GM20431 (cell line): Measurements from ENCODE around the gene PLCB4.
"Not testable (repeated sequence)": the region's sequence is repeated elsewhere in the genome, so short reads cannot be mapped to it uniquely, and the experiment has no call there.

Source experiments
- in situ Hi-C: fragments of 300-500 bp; cut with MseI, MboI; formaldehyde crosslinking; loops from one replicate; pipeline ENCODE4 v1.15.0; 2020; ENCODE audit warnings: low sequenced_read_pairs; ENCODE audit not compliant: unreplicated experiment

Gene PLCB4

DNA sequence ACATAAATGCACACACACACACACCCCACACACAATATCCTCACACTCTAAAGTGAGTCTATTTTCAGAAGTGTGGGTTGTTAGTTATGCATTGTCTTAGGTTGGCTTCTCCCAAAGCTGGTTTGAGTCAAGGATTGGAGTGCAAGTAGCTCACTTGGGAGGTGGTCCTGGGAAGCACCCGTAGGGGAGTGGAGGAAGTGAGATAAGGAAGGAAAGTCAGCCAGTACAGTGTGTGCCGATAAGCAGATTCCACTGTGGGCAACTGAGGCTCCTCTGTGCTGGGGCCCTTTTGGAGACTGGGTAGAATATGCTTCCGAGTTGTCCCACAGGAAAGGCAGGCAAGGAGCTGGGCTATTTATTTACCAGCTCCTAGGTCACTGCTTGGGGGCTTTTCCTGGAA lies 67.2 kb downstream of the PLCB4 start:
- in situ Hi-C loops, result no loop called here

DNA sequence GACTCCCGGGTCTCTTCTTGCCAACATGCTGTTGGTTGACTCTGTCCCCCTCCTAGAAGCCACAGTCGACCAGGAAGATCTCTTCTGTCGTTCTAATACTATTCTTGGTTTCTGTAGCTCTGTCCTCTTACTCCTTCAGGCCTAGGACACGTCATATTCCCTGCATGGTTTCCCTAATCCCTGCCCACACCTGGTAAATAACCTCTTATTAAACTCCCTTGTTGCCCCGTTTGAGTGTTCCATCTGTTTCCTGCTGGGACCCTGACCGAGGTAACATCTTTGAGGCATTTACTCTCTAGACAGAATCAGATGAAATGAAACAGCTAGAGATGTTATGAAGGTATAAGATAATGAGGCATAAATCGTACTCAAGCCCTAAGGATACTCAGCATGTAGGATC lies 68.1 kb downstream of the PLCB4 start:
- in situ Hi-C loops, result no loop called here

- in situ Hi-C loops, result no loop called here
Observed at GRCh38 chr20:9139106-9139833, 70.4 kb downstream of the PLCB4 start.

DNA sequence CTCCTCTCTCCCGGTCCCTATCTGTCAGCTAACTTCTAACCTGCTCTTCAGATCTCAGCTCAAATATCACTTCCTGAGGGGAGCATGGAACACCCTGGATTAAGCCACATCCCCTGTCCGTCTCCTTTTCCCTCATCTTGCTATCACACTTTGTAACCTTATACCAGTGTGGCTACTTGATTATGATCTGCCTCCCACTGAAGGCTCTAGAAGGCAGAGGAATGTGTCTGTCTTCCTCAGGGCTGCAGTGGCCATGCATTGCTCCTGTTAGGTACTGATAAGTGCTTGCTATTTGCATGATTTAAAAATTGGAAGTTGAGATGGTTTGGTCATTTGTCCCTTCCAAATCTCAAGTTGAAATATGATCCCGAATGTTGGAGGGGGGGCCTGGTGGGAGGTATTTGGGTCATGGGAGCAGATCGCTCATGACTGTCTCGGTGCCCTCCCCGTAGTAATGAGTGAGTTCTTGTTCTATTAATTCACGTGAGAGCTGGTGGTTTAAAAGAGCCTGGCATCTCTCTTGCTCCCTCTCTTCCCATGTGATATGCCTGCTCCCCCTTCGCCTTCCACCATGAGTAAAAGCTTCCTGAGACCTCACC lies 71.4 kb downstream of the PLCB4 start:
- in situ Hi-C loops, result no loop called here

- in situ Hi-C loops, result no loop called here
Observed at GRCh38 chr20:9141070-9141469, 72.2 kb downstream of the PLCB4 start.

GRCh38 chr20:9141921-9142320 lies 73.0 kb downstream of the PLCB4 start:
- in situ Hi-C loops, result no loop called here

- in situ Hi-C loops, result no loop called here
Observed at GRCh38 chr20:9142809-9143208, 73.9 kb downstream of the PLCB4 start.

- in situ Hi-C loops, result no loop called here
Observed at GRCh38 chr20:9143926-9144325, 75.0 kb downstream of the PLCB4 start.

DNA sequence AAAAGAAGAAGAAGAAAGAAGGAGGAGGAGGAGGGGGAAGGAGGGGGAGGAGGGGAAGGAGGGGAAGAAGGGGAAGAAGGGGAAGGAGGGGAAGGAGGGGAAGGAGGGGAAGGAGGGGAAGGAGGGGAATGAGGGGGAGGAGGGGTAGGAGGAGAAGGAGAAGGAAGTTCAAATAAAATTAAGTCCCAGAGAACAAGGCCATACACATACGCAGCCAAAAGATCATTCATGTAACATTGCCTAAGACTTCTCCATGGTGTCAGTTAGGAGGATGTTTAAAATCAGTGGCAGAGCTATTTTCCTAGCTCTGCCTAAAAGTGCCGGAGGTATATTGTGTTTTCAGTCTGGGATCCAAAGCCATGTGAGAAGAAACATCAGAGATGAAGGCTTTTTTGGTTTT lies 75.8 kb downstream of the PLCB4 start:
- in situ Hi-C loops, result no loop called here

- in situ Hi-C loops, result no loop called here
Observed at GRCh38 chr20:9145142-9145541, 76.3 kb downstream of the PLCB4 start.

DNA sequence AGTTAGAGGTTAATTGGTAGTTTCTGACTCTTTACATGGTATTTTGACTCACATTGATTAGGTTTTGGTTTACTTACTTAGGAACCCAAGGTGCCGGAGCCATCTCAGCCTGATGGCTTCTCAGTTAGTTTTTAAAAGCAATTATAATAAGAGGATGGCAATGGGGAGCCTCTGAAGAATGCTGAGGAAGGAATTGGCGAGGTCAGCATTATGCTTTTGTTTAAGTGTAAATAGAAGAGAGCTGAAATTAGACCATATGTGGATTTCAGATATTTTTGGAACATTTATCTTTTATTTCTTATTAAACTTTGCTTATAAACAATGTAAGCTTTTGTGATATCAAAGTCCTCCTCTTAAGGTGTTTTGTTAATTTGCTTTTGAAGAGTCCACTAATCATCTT lies 77.8 kb downstream of the PLCB4 start:
- in situ Hi-C loops, result no loop called here

DNA sequence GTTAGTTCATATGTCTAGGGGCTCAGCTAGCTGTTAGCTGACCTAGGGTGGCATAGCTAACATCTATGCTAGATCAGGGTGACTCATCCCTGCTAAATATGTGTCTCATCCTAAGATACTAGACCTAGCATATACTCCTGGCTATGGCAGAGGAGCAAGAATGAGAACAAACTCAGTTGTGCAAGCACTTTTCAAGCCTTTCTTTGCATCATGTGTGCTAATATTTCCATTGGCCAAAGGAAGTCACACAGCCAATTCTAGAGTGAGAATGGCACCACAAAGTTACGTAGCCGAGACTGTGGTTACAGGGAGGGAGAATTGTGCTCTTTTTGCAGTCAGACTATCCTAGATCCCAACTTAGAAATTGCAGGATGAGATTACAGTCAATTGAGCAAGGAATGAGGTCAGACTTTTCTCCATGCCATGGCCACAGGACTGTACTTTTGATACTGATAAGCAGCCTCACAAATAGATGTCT lies 78.7 kb downstream of the PLCB4 start:
- in situ Hi-C loops, result no loop called here

- in situ Hi-C loops, result no loop called here
Observed at GRCh38 chr20:9148291-9148690, 79.4 kb downstream of the PLCB4 start.

GRCh38 chr20:9149087-9149486 lies 80.2 kb downstream of the PLCB4 start:
- in situ Hi-C loops, result no loop called here

DNA sequence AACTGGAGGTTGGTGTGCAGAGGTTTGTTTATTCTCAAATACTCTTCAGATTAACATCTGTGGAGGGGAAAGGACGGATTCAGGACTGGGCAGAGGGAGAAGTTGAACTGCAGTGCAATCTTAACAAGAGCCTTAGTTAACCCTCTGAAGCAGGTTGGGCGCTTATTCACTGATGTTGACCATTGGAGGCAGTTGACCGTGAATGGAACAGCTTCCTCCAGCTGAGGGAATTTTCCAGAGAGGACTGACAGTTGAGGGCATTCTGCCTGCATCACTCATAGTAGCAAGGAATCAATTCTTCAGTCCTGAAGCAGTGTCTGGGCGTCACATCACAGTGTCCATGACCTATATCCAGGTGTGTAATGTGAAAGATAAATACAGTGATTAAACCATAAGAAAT lies 80.9 kb downstream of the PLCB4 start:
- in situ Hi-C loops, result no loop called here

DNA sequence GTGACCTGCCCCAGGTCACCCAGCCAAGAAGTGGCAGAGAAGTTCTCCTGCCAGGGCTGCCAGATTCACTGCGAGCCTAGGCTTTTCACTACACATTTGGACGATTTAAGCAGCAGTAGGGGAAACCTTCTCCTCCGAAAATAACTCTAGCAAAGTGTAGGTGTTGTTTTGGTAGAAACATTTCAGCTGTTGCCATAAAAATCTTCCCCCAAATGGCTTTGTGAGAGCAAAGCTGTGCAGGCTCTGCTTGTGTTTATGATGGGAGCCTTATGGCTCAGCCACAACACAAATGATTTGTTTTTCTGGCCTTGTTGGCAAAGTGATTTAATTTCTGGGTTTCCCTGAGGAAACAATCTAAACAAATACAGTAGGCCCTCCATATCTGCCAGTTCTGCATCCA lies 81.8 kb downstream of the PLCB4 start:
- in situ Hi-C loops, result no loop called here

DNA sequence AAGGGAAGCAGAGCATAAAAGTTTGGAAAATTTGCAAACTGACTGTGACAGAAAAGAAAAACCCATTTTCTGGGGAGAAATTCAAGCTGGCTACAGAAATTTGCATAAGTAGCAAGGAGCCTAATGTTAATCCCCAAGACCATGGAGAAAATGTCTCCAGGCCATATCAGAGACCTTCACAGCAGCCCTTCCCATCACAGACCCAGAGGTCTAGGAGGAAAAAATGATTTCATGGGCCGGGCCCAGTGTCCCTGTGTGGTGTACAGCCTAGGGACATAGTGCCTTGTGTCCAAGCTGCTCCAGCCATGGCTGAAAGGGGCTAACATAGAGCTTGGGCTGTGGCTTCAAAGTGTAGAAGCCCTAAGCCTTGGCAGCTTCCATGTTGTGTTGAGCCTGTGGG lies 83.3 kb downstream of the PLCB4 start:
- in situ Hi-C loops, result not testable (repeated sequence)

GRCh38 chr20:9154464-9155024 lies 85.7 kb downstream of the PLCB4 start:
- in situ Hi-C loops, result no loop called here

- in situ Hi-C loops, result no loop called here
Observed at GRCh38 chr20:9156529-9157280, 87.8 kb downstream of the PLCB4 start.

DNA sequence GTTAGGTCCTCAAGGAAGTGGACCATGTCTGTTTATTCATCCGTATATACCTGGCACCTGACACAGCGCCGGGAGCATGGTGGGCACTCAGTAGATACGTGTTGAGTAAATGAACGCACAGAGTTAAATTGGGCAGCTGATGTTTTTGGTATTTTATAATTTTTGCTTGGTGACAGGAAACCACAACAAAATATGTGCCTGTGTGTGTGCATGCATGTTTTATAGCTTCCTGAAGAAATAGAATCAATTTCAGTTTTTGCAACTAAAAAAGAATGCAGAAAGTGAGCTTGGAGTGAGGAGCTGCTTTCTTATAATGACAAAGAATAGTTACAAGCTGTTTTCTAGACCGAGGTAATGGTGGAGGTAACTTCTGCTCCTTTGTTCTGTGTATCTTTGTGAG lies 91.4 kb downstream of the PLCB4 start:
- in situ Hi-C loops, result no loop called here

DNA sequence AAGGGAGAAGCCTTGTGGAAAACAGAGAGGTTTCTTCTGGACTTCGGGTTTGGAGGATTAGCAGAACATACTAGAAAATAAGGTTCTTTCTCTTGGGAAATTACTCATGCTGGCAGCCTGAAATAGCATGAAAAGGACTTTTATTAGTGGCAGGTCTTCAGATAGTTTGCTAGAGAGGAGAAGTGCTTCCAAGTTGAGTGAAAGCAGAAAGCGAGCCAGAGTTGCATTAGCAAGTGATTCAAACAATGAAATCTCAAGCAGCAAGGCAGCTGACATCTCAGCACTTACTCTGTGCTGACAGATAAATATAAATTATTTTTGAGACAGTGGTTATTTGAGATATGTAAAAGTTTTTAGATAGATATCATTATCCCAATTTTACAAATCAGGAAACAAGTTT lies 91.9 kb downstream of the PLCB4 start:
- in situ Hi-C loops, result no loop called here
